ENCODE results near the gene GGTLC1.

Gene GGTLC1

DNA sequence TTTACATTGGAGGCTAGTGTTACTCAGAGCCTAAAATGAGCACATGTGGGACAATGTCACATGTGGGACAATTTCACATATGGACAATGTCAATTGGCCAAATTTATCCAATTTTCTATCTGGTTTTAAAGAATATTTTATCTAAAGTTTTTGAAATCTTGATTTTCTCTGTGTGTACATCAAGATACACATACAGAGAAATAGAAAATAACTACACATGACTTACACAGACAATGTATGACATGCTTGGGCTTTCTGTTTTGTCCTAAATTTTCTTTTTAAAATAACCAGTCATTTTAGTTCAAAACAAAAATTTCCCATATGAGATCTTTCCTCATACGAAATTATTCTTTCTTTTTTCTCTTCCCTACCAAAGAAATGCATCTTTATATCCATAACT, 24.6 kb downstream of the GGTLC1 start:
- DNase-seq: no peak

GRCh38 chr20:23962272-23962671, 26.3 kb downstream of the GGTLC1 start:
- no peak for DNase-seq

DNA sequence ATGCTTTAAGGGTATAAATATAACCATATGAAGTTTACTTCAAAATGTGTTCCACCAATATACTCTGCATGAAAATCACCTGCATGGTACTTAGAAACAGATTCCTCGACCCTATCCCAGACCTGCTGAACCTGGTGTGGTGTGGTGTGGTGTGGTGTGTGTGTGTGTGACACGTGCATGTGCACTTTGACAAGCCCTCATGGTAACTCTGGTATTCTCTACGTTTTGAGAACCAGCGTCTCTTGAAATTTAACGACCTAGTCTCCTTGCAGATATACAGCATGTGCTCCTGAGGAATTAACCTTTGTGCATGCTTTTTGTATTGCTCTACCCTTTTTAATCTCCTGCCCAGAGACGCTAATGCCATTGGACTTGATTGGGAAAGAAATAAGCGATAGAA, 29.5 kb downstream of the GGTLC1 start:
- no peak for DNase-seq

DNA sequence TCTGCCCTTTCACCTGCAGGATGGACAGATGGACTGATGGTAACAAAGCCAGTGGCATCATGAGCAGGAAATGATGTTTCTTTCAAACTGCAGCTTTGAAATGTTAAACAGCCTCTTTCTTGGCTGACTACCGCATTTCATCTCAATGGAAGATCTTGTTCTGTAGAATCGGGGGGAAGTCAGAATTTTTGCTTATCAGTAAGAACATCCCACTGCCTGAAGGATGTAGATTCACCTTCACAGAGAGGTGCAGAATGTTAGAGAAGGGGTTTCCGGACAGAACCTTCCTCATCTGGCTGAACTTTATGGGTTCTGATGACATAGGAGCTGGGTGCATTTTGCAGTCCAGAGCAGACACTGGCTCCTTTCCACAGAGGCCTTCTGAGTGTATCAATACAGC, 32.7 kb downstream of the GGTLC1 start:
- no peak for DNase-seq

- DNase-seq: no peak
Measured at GRCh38 chr20:23954008-23954745, 34.4 kb downstream of the GGTLC1 start.

DNA sequence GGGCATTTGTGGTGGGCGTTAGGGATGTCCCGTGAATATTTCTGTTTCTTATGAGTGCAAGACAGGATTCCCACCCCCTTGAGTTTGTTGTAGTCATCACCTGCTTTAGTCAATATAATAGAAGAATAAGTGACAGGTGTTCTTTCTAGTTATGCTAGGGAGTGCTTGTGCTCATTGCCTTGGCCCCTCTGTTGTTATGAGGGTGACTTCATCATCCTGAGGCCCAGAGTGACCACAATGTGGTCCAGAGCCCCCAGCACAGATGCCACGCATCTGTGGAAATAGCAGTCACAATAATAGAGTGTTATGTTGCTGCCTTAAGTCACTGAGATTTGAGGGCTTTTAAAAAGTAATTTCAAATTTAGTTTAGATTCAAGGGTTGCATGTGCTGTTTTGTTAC, 42.4 kb downstream of the GGTLC1 start:
- no peak for DNase-seq

GRCh38 chr20:23943304-23943703, 45.3 kb downstream of the GGTLC1 start:
- DNase-seq: no peak

DNA sequence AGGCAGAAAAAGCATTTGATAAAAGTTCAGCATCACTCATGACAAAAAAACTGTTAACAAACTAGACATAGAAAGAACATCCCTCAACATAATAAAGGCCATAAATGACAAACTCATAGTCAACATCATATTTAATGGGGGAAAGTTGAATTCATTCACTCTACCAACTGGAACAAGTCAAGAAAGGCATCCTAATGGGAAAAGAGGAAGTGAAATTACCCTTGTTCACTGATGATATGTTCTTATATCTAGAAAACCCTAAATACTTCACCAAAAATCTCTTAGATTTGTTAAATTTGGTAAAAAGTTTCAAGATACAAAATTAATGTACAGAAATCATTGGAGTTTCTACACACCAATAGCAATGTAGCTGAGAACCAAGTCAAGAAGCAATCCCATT, 48.9 kb downstream of the GGTLC1 start:
- no peak for DNase-seq

GRCh38 chr20:23939063-23939462, 49.5 kb downstream of the GGTLC1 start:
- no peak for DNase-seq

- no peak for DNase-seq
Measured at GRCh38 chr20:23938118-23938438, 50.5 kb downstream of the GGTLC1 start.

GRCh38 chr20:23937303-23938117, 51.1 kb downstream of the GGTLC1 start:
- peak; percentile 40 for DNase-seq
